ENCODE data around the gene SGO1.

GRCh38 chr3:20230954-20231353, 44.9 kb upstream of the SGO1 start:
- TF ChIP-seq CTCF (IDR thresholded peaks at IDR 0.05): no peak
- no peak for TF ChIP-seq POLR2A (IDR thresholded peaks at IDR 0.05)

All from Peyer's patch (tissue), 4 donors.